NT2/D1 (cell line): ENCODE measurements around the gene OR8U1.

Experiments used
- DNase-seq: peaks from one replicate; pipeline ENCODE4 v3.0.0-alpha.2; 2011; ENCODE audit warnings: low read depth, low spot score
- H3K27me3 ChIP-seq: 2 replicates; pipeline ENCODE4 v1.6.0; 2011; ENCODE audit warnings: mild to moderate bottlenecking; ENCODE audit not compliant: insufficient read length, insufficient read depth
- H3K36me3 ChIP-seq: 2 replicates; pipeline ENCODE4 v1.6.1; 2011; ENCODE audit warnings: mild to moderate bottlenecking, low read length, mixed read lengths; ENCODE audit not compliant: insufficient read depth, insufficient read length
- H3K4me1 ChIP-seq: 2 replicates; pipeline ENCODE4 v1.5.1; 2011; ENCODE audit not compliant: insufficient read depth, insufficient read length
- H3K4me3 ChIP-seq: 2 replicates; pipeline ENCODE4 v1.5.1; 2011; ENCODE audit warnings: low read depth; ENCODE audit not compliant: insufficient read length
- H3K9ac ChIP-seq: 2 replicates; pipeline ENCODE4 v1.6.0; 2011; ENCODE audit warnings: low read depth; ENCODE audit not compliant: insufficient read length
- H3K9me3 ChIP-seq: 2 replicates; pipeline ENCODE4 v1.5.1; 2011; ENCODE audit warnings: mild to moderate bottlenecking, low read length; ENCODE audit not compliant: insufficient read depth
- SUZ12 ChIP-seq: IDR thresholded peaks from 2 replicates; pipeline ENCODE4 v1.6.1; 2011; ENCODE audit not compliant: insufficient read length, insufficient read depth; ENCODE audit errors: extremely low read depth
- YY1 ChIP-seq: IDR thresholded peaks from 2 replicates; pipeline ENCODE4 v1.6.1; 2011; ENCODE audit not compliant: insufficient read length, insufficient read depth
- ZNF274 ChIP-seq: IDR thresholded peaks from 2 replicates; pipeline ENCODE4 v1.6.1; 2011; ENCODE audit warnings: mild to moderate bottlenecking, low read depth, low read length

The OR8U1 gene

GRCh38 chr11:56375324-56375723 lies at the start of gene OR8U1:
TSS of gene OR8U1 (plus strand) at chr11:56375624. CDS start at chr11:56375624, 0 bp downstream.
- H3K9me3 ChIP-seq = no peaks in the 10 kb centered on the region
- H3K9ac ChIP-seq = no peak within 1 kb of the TSS
- no peaks in the 10 kb centered on the region for H3K4me1 ChIP-seq
- no peak for DNase-seq
- no peak within 1 kb of the TSS for H3K4me3 ChIP-seq
- H3K27me3 ChIP-seq = no peaks in the 10 kb centered on the region
- no peak for TF ChIP-seq SUZ12
- TF ChIP-seq YY1 = no peak
- TF ChIP-seq ZNF274 = no peak
- no peaks in the 10 kb centered on the region for H3K36me3 ChIP-seq

GRCh38 chr11:56331861-56332491 lies 43.4 kb upstream of the OR8U1 start:
- Histone ChIP-seq H3K27me3 (no peaks in the 10 kb centered on the region), H3K9ac (no peak overlapping the region), H3K4me1 (no peaks in the 10 kb centered on the region), H3K4me3 (no peak overlapping the region), H3K9me3 (peaks cover 15% of the 10 kb centered on the region), H3K36me3 (no peaks in the 10 kb centered on the region)
- TF ChIP-seq YY1 = no peak
- TF ChIP-seq SUZ12 = no peak
- TF ChIP-seq ZNF274 = no peak
- DNase-seq = no peak

GRCh38 chr11:56333156-56333555 lies 42.3 kb upstream of the OR8U1 start:
- H3K4me3 ChIP-seq = no peak overlapping the region
- no peak for DNase-seq
- no peaks in the 10 kb centered on the region for H3K27me3 ChIP-seq
- TF ChIP-seq ZNF274 (no peak), SUZ12 (no peak), YY1 (no peak)
- peaks cover 3% of the 10 kb centered on the region for H3K4me1 ChIP-seq
- peaks cover 25% of the 10 kb centered on the region for H3K9me3 ChIP-seq
- no peak overlapping the region for H3K9ac ChIP-seq
- no peaks in the 10 kb centered on the region for H3K36me3 ChIP-seq

- peaks cover 3% of the 10 kb centered on the region for H3K4me1 ChIP-seq
- DNase-seq = no peak
- no peak overlapping the region for H3K4me3 ChIP-seq
- H3K9me3 ChIP-seq = peaks cover 35% of the 10 kb centered on the region
- TF ChIP-seq SUZ12 (no peak), ZNF274 (no peak), YY1 (no peak)
- H3K36me3 ChIP-seq = no peaks in the 10 kb centered on the region
- no peak overlapping the region for H3K9ac ChIP-seq
- no peaks in the 10 kb centered on the region for H3K27me3 ChIP-seq
These were observed 35.1 kb upstream of the OR8U1 start for GRCh38 chr11:56340289-56340688.

- H3K36me3 ChIP-seq = no peaks in the 10 kb centered on the region
- no peak within 1 kb of the TSS for H3K4me3 ChIP-seq
- H3K4me1 ChIP-seq = no peaks in the 10 kb centered on the region
- no peaks in the 10 kb centered on the region for H3K27me3 ChIP-seq
- no peak for TF ChIP-seq SUZ12
- H3K9me3 ChIP-seq = peaks cover 10% of the 10 kb centered on the region; the same call in 1 of the 2 replicates
- no peak within 1 kb of the TSS for H3K9ac ChIP-seq
- no peak for DNase-seq
These were observed 29.7 kb upstream of the OR8U1 start, which contains the start of gene OR8K1 for GRCh38 chr11:56345739-56346138. TSS of gene OR8K1 (plus strand) at chr11:56346039. CDS start at chr11:56346039, 0 bp downstream.

GRCh38 chr11:56353991-56354390 lies 21.4 kb upstream of the OR8U1 start, which contains the start of gene OR8J1:
TSS of gene OR8J1 (plus strand) at chr11:56354291. CDS start at chr11:56360247, 5,956 bp downstream.
- H3K27me3 ChIP-seq = no peaks in the 10 kb centered on the region
- no peak within 1 kb of the TSS for H3K9ac ChIP-seq
- H3K9me3 ChIP-seq = no peaks in the 10 kb centered on the region
- DNase-seq = no peak
- TF ChIP-seq SUZ12 (no peak), ZNF274 (no peak), YY1 (no peak)
- no peaks in the 10 kb centered on the region for H3K4me1 ChIP-seq
- no peaks in the 10 kb centered on the region for H3K36me3 ChIP-seq
- no peak within 1 kb of the TSS for H3K4me3 ChIP-seq

GRCh38 chr11:56380120-56380519 lies 4.7 kb downstream of the OR8U1 start:
- Histone ChIP-seq H3K4me3 (no peak overlapping the region), H3K9ac (no peak overlapping the region), H3K4me1 (no peaks in the 10 kb centered on the region), H3K9me3 (no peaks in the 10 kb centered on the region), H3K36me3 (no peaks in the 10 kb centered on the region), H3K27me3 (no peaks in the 10 kb centered on the region)
- TF ChIP-seq YY1 (no peak), SUZ12 (no peak), ZNF274 (no peak)
- no peak for DNase-seq
